CD4-positive, alpha-beta T cell treated with Interleukin-6 for 4 hours (primary cell): ENCODE measurements around the gene STON2.
"Not testable (repeated sequence)": the region's sequence is repeated elsewhere in the genome, so short reads cannot be mapped to it uniquely, and the experiment has no call there.

Experiments
- DNase-seq: peaks from one replicate; pipeline ENCODE4 v3.0.0-alpha.2; 2020; ENCODE audit warnings: mixed read lengths

STON2 gene

GRCh38 chr14:81263777-81264410 is 136.2 kb downstream of the STON2 start:
- no peak for DNase-seq

GRCh38 chr14:81261176-81261575 is 138.9 kb downstream of the STON2 start:
- DNase-seq: no peak

- DNase-seq: no peak
These were observed 139.4 kb downstream of the STON2 start for GRCh38 chr14:81260732-81261131.

- no peak for DNase-seq
These were observed 143.7 kb downstream of the STON2 start for GRCh38 chr14:81256289-81256960.

GRCh38 chr14:81252278-81252677 is 147.8 kb downstream of the STON2 start:
- no peak for DNase-seq

GRCh38 chr14:81247271-81247766 is 152.8 kb downstream of the STON2 start:
- DNase-seq: no peak

GRCh38 chr14:81246461-81247270 is 153.5 kb downstream of the STON2 start:
- no peak for DNase-seq

- no peak for DNase-seq
These were observed 154.4 kb downstream of the STON2 start for GRCh38 chr14:81245771-81246170.

- not testable (repeated sequence) for DNase-seq
These were observed 155.7 kb downstream of the STON2 start for GRCh38 chr14:81244431-81244830.

- no peak for DNase-seq
These were observed 156.6 kb downstream of the STON2 start for GRCh38 chr14:81243499-81243898.

- not testable (repeated sequence) for DNase-seq
These were observed 163.3 kb downstream of the STON2 start for GRCh38 chr14:81236849-81237248.

GRCh38 chr14:81236138-81236537 is 164.0 kb downstream of the STON2 start:
- DNase-seq: no peak

- no peak for DNase-seq
These were observed 165.0 kb downstream of the STON2 start for GRCh38 chr14:81235096-81235495.

GRCh38 chr14:81234278-81234677 is 165.8 kb downstream of the STON2 start:
- DNase-seq: no peak

GRCh38 chr14:81233615-81234014 is 166.5 kb downstream of the STON2 start:
- no peak for DNase-seq

- no peak for DNase-seq
These were observed 168.6 kb downstream of the STON2 start for GRCh38 chr14:81231540-81231939.

GRCh38 chr14:81224222-81224621 is 175.9 kb downstream of the STON2 start:
- no peak for DNase-seq

GRCh38 chr14:81223788-81224187 is 176.3 kb downstream of the STON2 start:
- DNase-seq: not testable (repeated sequence)

- DNase-seq: no peak
These were observed 177.4 kb downstream of the STON2 start for GRCh38 chr14:81222691-81223090.

GRCh38 chr14:81222126-81222525 is 178.0 kb downstream of the STON2 start:
- no peak for DNase-seq

GRCh38 chr14:81221579-81222102 is 178.5 kb downstream of the STON2 start:
- no peak for DNase-seq

GRCh38 chr14:81220830-81221578 is 179.1 kb downstream of the STON2 start, which contains the start of gene GTF2A1:
Gene GTF2A1, minus strand, starts transcription at chr14:81220959. Its CDS starts 441 bp downstream, at chr14:81220518.
- DNase-seq: peak; percentile 95

- no peak for DNase-seq
These were observed 179.6 kb downstream of the STON2 start for GRCh38 chr14:81220580-81220829.
